ENCODE results near the gene FUNDC2.

- TF ChIP-seq CTCF (IDR thresholded peaks at IDR 0.05) = no peak
- TF ChIP-seq POLR2A (IDR thresholded peaks at IDR 0.05) = no peak
Measured at GRCh38 chrX:155061760-155062159, 35.1 kb downstream of the FUNDC2 start.

Data from right lobe of liver (tissue), 4 donors.